Glomerular visceral epithelial cell (primary cell): ENCODE data around the gene GPR55.

Experiments used
- DNase-seq: peaks from one replicate; pipeline ENCODE4 v3.0.0-alpha.2; 2016; ENCODE audit errors: extremely low spot score

Gene GPR55

DNA sequence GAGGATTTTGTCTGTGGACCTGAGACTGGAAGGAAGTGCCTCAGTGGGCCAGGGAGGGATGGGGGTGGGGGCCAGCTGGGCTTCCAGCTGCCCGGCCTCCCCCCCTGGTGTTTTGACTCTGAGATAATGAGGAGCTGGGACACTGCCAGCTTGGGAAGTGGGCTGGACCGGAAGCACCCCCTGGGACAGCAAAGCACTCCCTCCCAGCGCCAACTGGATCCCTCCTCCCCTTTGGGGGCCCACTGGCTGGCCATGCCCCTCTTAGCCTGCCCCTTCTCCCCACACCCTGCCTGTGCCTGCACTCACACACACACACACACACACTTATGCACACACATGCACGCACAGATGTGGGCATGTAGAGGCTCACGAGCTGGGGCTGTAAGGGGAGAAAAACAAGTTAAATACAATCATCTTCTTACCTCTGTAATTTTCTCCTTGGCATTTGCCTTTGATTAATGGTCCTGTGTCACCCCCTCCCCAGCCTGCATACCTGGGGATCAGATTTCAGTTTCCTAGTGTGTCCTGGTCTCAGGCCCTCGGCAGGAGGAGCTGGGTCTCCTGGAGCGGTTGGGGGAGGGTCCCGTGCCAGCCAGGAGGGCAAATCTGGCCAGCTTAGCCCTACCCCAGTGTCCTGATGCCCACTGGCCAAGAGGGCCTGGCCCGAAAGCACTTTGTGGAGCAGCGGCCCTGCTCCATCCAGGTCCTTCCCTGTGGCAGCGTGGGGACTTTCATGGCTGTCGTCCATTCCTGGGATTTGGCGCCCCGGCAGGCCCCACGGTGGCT is 56.7 kb downstream of the GPR55 start:
- DNase-seq = no peak

DNA sequence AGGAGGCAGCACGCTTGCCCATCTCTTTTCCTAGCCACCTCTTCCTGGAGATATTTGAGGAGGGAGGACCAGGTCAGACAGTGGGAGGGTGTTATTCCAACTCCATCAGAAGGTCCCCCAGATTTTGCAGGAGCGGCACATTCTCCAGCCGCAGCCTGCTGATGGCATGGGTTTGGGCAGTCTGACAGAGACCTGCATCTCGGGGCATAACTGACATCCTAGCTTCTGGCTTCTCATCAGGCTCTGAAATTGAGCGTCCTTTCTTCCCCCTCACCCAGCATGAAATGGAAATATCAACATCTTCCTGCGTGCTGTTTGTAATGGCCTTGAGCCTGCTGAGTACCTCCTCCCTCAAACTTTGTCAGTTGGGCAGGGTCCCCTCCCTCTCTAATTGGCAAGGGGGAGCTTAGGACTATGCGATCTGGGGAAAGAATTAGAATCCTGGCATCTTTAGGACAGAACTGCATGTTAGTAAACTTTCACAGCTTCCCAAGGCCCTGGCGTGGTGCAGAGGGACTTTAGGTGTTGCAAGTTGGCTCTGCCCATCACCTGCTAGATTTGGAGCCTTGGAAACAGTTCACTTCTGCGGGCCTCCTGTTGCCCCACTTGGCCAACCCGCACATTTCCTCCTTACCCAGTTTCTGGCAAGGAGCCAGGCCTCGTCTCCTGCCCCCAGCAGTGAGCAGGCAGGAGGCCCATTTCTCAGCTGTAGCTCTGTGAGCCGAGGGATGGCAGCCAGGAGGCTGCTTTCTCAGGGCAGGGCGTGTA is 58.1 kb downstream of the GPR55 start:
- peak; percentile 78 for DNase-seq

DNA sequence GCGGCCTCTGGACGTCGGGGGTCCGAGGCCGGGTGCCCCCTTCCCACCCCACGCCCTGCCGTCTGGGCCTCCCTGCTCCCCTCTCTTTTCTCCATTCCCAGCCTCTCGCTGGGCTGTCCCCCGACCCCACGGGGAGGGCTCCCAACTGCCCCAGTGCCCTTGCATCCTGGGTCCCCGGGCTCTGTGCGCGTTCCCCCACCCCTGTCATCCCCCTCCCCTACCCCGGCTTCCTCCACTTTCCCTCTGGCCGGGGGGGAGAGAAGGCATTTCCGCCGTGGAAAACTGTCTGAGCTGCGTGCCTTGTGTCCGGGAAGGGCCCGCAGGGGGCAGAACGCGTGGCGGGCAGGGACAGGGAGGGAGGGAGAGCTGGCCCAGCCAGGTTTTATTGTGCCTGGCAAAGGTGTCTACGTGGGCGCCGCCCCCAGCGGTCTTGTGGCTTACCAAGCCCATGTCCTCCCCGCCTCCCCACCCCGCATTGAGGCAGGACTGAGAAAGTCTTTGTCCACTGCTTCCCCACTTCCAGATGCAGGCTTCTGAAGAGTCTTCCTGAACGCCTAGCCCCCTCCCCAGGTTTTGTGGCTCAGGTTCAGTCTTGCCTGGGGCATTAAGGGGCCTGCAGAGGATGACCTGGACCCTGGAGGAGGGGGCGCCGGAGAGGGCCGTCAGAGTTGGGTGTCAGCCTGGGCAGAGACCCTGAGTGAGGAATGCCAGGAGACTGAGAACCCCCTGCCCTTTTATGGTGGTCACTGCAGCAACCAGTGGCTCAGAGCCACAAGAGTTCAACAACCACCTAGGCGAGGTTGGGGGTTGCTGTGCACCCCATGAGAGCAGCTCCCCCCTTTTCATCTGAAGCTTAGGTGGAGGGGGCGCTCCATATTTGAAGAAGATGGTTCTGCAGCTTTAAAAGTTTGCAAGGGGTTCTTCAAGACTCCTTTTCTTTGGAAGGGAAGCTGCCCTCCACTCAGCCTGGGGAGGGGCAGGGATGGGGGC is 59.0 kb downstream of the GPR55 start:
- DNase-seq = peak; percentile 50

DNA sequence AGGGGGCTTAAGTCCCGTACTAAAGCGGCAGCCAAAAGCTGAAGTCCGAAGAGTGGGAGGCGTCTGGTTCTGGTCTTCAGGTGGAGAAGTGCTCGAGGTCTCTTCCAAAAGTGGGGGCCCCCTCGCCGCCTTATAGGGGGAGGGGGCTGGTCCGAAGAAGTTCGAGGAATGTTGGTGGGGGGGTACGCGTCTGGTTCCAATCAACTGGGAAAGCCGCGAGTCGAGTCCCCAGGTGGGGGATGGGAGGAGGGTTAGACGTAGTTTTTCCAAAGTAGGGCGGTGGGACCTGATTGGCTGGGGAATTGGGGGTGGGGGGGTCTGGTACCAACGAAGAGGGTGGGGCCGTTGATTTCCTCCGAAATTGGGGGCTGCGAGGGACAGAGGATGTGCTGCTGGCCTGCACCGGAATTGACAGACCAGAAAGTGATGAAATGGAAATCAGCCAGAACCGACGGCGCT is 59.7 kb downstream of the GPR55 start:
- no peak for DNase-seq

DNA sequence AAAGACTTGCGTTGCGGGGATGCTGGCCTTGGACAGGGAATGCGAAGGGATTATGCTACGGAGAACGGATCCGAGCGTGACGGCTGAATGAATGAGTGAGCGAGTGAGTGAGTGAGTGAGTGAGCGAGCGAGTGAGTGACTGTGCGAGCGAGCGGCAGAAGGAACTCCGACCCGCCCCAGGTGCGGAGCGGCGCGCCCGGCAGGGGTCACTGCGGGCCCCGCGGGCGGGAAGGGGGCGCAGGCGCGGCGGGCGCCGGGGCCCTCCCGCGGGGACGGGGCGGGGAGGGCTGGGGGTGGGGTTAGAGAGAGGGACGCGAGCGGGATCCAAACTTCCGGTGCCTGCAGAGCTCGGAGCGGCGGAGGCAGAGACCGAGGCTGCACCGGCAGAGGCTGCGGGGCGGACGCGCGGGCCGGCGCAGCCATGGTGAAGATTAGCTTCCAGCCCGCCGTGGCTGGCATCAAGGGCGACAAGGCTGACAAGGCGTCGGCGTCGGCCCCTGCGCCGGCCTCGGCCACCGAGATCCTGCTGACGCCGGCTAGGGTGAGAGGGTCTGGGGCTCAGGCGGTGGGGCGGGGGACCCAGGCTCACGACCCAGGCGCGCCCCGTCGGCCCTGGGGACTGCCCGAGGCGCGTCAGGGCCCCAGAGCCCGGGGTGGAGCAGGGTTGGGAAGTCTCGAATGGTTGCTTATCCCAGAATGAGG is 60.3 kb downstream of the GPR55 start, which contains the start of gene ITM2C:
Gene ITM2C (plus strand): TSS at position 338 of the 702 bp plus-strand sequence. CDS start 84 bp downstream, at position 422.
- DNase-seq = peak; percentile 78

DNA sequence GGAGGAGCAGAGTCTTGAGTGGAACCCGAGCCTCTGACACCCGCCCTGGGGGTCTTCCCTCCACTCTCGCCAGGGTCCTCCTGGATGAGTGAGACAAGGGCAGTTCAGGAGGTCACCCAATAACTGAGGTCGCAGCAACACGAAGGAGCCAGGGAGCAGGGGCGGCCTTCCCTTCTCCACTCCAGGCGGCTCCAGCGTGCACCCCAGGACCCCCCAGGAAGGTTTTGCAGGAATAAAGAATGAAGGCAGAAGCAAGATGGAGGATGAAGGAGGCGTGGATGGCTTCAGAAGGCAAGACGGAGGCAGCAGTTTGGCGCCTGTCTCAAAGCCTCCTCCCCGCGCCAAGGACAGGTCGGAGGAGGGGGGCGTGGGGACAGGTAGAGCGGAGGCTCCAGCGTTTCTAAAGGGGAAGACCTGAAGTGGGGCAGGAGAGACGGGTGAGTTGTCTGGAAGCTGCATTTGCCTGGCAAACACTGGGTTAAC is 60.9 kb downstream of the GPR55 start:
- DNase-seq = no peak

DNA sequence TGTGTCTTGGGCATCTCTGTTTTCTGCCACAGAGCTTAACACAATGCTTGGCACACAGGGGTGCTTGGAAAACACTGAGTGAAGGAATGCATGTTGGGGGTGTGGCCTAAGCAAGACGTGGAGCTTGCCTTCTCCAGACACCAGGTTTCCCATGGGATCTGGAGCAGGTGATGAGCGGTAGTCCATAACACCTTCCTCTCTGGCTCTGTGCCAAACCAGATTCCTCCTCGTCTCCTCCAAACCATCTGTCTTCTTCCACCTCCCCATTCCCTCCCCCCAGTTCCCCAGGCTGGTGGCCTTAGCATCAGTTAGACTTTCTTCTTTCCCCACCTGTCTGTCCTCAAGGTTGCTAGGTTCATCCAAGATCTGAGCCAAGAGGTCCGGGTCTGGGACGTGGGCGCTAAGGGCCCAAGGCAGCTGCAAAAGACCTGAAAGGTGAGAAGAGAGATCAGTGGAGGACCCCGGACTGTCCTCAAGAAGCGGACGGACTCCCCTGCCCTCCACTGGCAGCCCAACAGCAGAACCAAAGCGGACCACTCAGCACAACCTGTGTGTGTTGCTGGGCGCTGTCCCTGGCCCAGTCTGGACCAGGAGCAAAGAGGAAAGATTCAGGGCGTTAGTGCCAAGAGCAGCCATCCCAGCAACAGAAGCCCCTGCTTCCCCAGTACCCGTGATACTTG is 61.5 kb downstream of the GPR55 start:
- DNase-seq = peak; percentile 27

DNA sequence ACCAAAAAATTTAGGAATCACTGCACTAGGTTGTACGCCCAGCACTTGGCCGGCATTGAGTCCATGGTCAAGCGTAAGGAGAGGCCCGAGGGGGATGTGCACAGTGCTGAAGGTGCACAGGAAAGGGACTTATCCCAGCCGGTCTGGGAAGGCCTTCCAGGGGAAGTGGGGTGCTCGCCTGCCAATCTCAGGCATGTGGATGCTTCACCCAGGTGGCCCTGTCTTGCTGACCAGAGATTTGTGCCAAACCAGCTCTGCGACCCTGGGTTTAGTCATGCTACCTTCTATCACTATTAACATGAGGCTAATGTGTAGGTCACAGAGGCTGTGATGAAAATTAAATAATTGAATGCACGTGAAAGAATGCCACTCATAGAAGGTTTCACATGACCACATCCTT is 62.0 kb downstream of the GPR55 start:
- DNase-seq = no peak

DNA sequence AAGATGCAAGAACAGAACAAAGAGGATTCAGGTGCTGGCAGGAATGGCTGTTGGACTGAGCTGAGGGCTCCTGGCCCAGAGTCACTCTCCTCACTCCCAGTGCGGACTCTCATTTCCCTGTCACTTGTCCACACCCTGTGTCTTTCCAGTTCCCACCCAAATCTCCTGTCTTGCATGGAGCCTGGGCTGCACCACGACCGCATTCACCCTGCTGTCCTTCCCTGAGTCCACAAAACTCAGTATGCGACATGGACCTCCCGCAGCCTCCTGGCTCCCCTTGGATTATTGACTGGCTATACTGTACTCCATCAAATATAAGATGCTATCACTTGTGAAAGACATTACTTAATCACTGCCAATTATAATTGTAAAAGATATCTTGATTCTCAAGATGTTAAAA is 62.8 kb downstream of the GPR55 start:
- DNase-seq = no peak

DNA sequence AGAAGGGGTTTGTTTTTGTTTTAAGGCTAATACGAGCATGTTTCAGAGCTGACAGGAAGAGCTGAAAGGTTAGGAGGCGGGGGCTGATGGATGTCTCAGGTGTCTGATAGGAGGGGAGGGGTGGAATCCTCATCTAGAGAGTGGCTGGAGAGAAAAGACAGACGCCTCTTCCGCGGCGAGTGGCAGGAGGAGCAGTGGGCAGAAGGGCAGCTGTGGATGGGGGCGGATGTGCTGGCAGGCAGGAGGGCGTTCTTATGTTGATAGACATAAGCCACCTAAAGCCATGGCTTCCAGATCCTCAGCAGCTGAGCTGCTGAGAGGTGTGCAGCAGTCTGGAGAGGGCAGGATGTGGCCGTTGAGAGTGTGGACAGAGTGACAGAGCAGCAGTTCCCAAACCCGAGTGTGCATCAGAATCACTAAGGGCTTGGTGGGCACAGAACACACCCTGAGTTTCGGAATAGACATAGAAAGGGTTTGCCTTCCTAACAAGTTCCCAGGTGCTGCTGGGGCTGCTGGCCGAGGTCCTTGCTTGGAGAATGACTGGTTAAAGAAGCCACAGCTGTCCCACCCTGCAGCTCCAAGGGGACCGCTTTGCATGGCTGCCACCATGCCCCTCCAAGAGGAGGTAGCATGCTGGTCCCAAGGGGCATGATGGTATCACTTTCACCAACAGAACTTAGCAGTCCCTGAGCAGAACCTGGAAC is 63.3 kb downstream of the GPR55 start:
- DNase-seq = no peak
